Raji (cell line): ENCODE results near the gene RPL26.

Experiments used
- POLR2A ChIP-seq: IDR thresholded peaks from 2 replicates; pipeline ENCODE4 v1.6.1; 2011; ENCODE audit warnings: low read depth, low read length, control low read depth; ENCODE audit not compliant: insufficient read depth

The RPL26 gene

DNA sequence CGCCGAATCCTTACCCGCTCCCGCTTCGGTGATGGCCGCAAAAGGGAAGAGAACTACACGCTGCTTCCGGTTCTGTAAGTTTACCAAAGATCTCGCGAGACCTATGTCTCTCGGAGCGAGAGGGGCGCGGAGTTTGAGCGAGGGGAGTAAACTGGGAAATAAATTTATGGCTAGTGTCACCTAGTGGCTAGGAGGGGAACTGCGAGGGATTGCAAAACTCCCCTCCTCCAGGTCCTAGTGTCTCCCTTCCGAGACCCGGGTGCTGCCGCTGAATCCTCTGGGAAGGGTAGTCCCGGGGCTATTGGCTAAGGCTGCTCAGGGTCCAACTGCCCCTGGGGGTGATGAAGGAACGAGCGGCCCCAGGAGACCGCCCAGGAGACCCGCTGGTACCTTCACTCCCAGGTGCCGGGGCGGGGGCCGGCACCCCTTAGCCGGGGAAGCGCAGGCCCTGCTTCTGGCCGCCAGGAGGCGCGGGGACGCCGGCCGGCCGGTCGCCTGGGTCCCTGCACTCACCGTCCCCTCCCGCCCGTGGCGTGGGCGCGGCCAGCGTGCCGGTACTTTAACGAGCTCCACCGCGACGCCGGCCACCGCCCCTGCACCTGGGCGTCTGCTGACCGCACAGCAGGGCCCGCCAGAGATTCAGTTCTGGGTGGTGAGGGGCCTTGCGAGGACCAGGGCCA, at the start of gene RPL26:
Gene RPL26, minus strand, starts transcription at position 51 of the 680 bp plus-strand sequence. CDS start 883 bp downstream, outside the sequence.
- peak; percentile 91 for TF ChIP-seq POLR2A

- no peak for TF ChIP-seq POLR2A
Measured at GRCh38 chr17:8430966-8431365, 48.0 kb upstream of the RPL26 start.

- no peak for TF ChIP-seq POLR2A
Measured at GRCh38 chr17:8426802-8427201, 43.8 kb upstream of the RPL26 start.

GRCh38 chr17:8426094-8426720, 43.2 kb upstream of the RPL26 start:
- no peak for TF ChIP-seq POLR2A

GRCh38 chr17:8421571-8421970, 38.6 kb upstream of the RPL26 start:
- no peak for TF ChIP-seq POLR2A

- no peak for TF ChIP-seq POLR2A
Measured at GRCh38 chr17:8420041-8420934, 37.3 kb upstream of the RPL26 start.

DNA sequence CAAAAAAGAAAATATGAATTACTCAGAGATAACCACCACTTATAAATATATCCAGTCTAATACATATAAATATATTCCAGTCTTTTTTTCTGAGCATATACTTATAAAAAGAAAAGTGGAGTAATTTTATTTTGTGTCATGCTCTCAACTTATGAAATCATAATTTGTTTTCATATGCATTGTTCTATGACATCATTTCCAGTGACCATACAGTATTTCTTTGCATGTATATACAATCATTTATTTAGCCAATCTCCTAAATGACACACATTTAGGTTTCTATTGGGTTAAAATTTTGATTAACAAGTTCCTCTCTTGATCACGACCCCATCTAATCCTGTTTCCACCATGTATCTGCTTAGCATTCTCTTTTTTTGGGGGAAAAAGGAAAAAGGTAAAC, 36.3 kb upstream of the RPL26 start:
- no peak for TF ChIP-seq POLR2A

- TF ChIP-seq POLR2A, result no peak
Measured at GRCh38 chr17:8418471-8418870, 35.5 kb upstream of the RPL26 start.

DNA sequence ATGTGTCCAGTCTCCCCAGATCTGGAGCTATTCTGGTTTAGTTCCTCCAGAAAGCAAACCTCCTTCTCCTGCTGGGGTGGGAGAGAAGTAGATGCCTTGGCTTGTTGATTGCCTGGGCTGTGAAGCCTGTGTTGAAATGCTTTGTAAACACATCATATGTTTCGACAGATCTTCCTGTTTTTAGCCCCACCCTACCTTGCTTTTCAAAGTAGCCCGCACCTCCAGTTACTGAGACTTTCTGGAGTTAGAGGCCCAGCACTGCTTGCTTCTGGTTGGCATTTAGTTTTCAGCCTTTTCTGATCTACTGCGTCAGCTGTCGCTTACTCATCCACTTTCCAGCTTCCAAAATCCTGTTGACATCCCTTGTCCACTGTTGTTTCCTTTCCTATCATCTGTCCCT, 34.8 kb upstream of the RPL26 start:
- no peak for TF ChIP-seq POLR2A

- TF ChIP-seq POLR2A, result no peak
Measured at GRCh38 chr17:8413938-8414337, 30.9 kb upstream of the RPL26 start.

DNA sequence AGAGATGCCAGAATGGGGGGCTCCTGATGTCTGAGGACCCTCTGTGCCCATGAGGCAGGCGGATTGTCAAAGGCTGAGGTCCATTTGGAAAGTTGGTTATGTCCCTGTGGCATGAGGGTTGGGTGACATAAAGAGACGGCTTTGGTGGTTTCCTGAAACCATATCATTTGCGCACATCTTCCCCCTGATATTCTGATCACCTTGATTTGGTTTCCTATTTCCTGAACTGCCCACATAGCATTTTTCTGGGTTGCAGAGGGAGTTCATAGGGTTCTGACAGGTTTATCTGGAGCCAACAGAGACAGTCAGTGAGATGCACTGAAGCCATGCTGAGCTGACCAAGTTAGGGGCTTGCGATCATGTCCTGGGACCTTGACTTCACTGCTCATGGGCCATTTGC, 30.3 kb upstream of the RPL26 start:
- TF ChIP-seq POLR2A, result no peak

GRCh38 chr17:8412089-8412488, 29.1 kb upstream of the RPL26 start:
- no peak for TF ChIP-seq POLR2A

GRCh38 chr17:8410883-8411238, 27.9 kb upstream of the RPL26 start:
- TF ChIP-seq POLR2A, result no peak

DNA sequence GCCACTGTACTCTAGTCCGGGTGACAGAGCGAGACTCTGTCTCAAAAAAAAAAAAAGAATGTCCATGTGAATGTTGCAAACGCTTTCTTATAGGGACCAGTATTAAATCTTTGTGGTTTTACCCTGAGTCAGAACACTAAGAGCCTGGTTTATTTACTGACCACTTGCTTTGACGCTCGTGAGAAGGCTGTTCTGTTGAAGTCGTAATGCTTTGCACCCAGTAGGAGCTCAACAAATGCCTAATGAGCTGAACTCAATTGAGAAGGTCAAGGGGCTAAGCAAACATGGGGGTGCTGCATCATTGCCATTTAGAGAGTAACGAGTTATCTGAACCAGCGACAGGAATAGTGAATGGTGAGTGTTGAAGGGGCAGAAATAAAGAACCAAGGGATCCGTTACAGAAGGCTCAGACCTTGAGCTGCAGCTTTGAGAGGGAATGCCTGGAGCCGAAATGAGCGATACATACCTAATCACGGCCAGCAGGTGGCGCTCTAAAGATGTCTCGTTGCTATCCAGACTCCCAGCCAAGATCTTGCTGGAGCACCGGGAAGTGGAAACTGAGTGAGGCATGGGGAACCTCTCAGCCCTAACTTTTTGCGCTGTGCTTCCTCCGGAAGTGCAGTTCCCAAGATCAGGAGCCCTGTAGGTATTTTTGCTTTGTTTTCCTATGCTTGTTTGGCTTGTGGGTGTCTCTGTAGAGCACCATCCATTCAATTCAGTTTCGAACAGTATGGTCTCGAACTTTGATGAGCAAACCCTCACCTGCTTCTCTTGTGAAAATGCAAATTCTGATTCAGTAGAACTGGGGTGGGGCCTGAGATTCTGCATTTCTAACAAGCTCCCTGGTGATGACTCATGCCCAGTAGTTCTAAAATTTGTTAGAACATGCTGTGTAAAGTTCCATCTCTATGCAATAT, 27.2 kb upstream of the RPL26 start:
- TF ChIP-seq POLR2A, result no peak

DNA sequence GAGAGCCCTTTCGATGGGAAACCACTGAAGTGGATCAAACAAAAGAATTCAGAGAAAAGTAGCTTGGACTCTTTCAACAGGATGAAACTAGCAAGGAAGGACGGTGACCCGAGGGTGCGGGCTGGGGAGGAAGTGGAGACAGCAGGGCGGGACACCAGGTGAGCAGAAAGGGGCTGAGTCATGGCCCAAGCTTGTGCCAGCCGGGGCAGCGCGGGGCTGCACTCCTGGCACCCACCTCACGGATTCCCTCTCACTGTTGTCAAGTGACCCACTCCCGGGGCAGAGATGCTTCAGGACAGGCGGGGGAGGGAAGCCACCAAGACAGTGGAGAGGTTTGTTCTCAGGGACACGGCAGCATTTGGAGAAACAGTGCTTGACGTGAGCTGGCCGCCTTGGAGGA, 25.4 kb upstream of the RPL26 start:
- TF ChIP-seq POLR2A, result no peak
